Endothelial cell of umbilical vein (primary cell): ENCODE data around the gene SURF1. TPM values are rescaled to one million over a fixed set of nuclear protein-coding genes. Genes with fewer than 3 reads are reported as not detected.

Experiments used
- BruUV-seq: library from RNA; stranded (reverse); fragments of 400-500 nt; replicated peaks from 2 replicates; lab custom pipeline; 2021; lab: Mats Ljungman, UMichigan
- CTCF ChIA-PET: fragments of 300-600, 350-600 bp; sonication (Branson Sonifier 250); formaldehyde crosslinking; loops from one replicate; lab custom pipeline; 2021; ENCODE audit warnings: antibody characterized with exemption, inconsistent platforms; lab: Charles Lee
- POLR2A ChIA-PET: fragments of 300-600, 350-600 bp; sonication (Branson Sonifier 250); formaldehyde crosslinking; loops from one replicate; lab custom pipeline; 2021; ENCODE audit warnings: antibody characterized with exemption, inconsistent platforms; lab: Charles Lee
- DNase-seq: peaks from one replicate; pipeline ENCODE4 v3.0.0-alpha.2; 2011; ENCODE audit warnings: low read depth, low spot score
- FAIRE-seq: peaks from 2 replicates; lab custom pipeline; 2011; peaks lifted over from hg19 to GRCh38; lab: Jason Lieb, UNC
- H2AFZ ChIP-seq: 2 replicates; pipeline ENCODE4 v1.6.0; 2012; ENCODE audit warnings: low read depth, low read length, control low read depth, inconsistent platforms
- H3K27ac ChIP-seq: 2 replicates; pipeline ENCODE4 v1.5.1; 2011; ENCODE audit warnings: low read depth, mild to moderate bottlenecking, control low read depth, low read length, moderate library complexity; ENCODE audit not compliant: insufficient read depth
- H3K27me3 ChIP-seq, 2 experiments: 2 replicates each; pipeline versions ENCODE4 v1.6.0 to v1.6.1; 2011; ENCODE audit warnings: low read length in 2 of 2, mixed read lengths in 1 of 2; ENCODE audit not compliant: control insufficient read depth in 2 of 2, insufficient read depth in 2 of 2
- H3K36me3 ChIP-seq, 2 experiments: 2 replicates in 1 of 2; 3 replicates in 1 of 2; pipeline ENCODE4 v1.5.1; 2011; ENCODE audit warnings: low read length in 2 of 2, mild to moderate bottlenecking in 1 of 2, moderate library complexity in 1 of 2; ENCODE audit not compliant: control insufficient read depth in 2 of 2, insufficient read depth in 2 of 2; ENCODE audit errors: extremely low read depth in 1 of 2
- H3K4me1 ChIP-seq: 3 replicates; pipeline ENCODE4 v1.5.1; 2011; ENCODE audit warnings: mild to moderate bottlenecking, low read length; ENCODE audit not compliant: control insufficient read depth, insufficient read depth; ENCODE audit errors: extremely low read depth
- H3K4me2 ChIP-seq: 2 replicates; pipeline ENCODE4 v1.6.1; 2011; ENCODE audit warnings: low read length, control low read depth, mixed read lengths; ENCODE audit not compliant: insufficient read depth
- H3K4me3 ChIP-seq, 3 experiments: fragments of 200-600 bp in 1 of 3; sonication (generic), shearing (Covaris generic) in 1 of 3; replicated peaks in 1 of 3; 2 replicates each; pipeline ENCODE4 v1.5.1; 2011 to 2016; ENCODE audit warnings: control low read depth in 3 of 3, low read length in 3 of 3, mild to moderate bottlenecking in 2 of 3, inconsistent platforms in 1 of 3, low read depth in 1 of 3, moderate library complexity in 1 of 3; ENCODE audit not compliant: insufficient read depth in 1 of 3
- H3K79me2 ChIP-seq: 2 replicates; pipeline ENCODE4 v1.6.0; 2012; ENCODE audit warnings: low read length, inconsistent platforms; ENCODE audit not compliant: control insufficient read depth, insufficient read depth
- H3K9ac ChIP-seq: replicated peaks from 2 replicates; pipeline ENCODE3; 2011; ENCODE audit warnings: low read length, control low read depth; ENCODE audit not compliant: insufficient read depth; ENCODE audit errors: extremely low read depth
- H3K9me1 ChIP-seq: replicated peaks from 3 replicates; pipeline ENCODE4 v1.6.0; 2011; ENCODE audit warnings: mild to moderate bottlenecking, low read length; ENCODE audit not compliant: control insufficient read depth, insufficient read depth; ENCODE audit errors: extremely low read depth
- H3K9me3 ChIP-seq: replicated peaks from 2 replicates; pipeline ENCODE4 v1.5.1; 2012; ENCODE audit warnings: low read length, inconsistent platforms; ENCODE audit not compliant: control insufficient read depth, insufficient read depth
- H4K20me1 ChIP-seq: replicated peaks from 2 replicates; pipeline ENCODE3; 2011; ENCODE audit warnings: mild to moderate bottlenecking, low read length; ENCODE audit not compliant: control insufficient read depth, insufficient read depth; ENCODE audit errors: extremely low read depth
- EZH2 ChIP-seq: IDR thresholded peaks from 2 replicates; pipeline ENCODE4 v1.6.1; 2012; ENCODE audit warnings: borderline replicate concordance, low read depth, mild to moderate bottlenecking, moderate library complexity, low read length, inconsistent platforms; ENCODE audit not compliant: severe bottlenecking
- FOS ChIP-seq: IDR thresholded peaks from 2 replicates; pipeline ENCODE4 v1.6.1; 2011; ENCODE audit warnings: mild to moderate bottlenecking, low read length, moderate library complexity, borderline replicate concordance; ENCODE audit not compliant: insufficient read depth
- GATA2 ChIP-seq: IDR thresholded peaks from 2 replicates; pipeline ENCODE4 v1.7.0; 2011; ENCODE audit warnings: low read depth, mild to moderate bottlenecking, moderate library complexity, mixed read lengths, low read length; ENCODE audit not compliant: insufficient read length, insufficient read depth
- JUN ChIP-seq: IDR thresholded peaks from 2 replicates; pipeline ENCODE4 v1.6.1; 2011; ENCODE audit warnings: borderline replicate concordance, low read depth; ENCODE audit not compliant: insufficient read length, insufficient read depth
- MYC ChIP-seq: IDR thresholded peaks from one replicate; pipeline ENCODE4 v1.6.1; 2011; ENCODE audit warnings: mild to moderate bottlenecking, low read depth, low read length
- POLR2A ChIP-seq: IDR thresholded peaks from 2 replicates; pipeline ENCODE4 v1.6.1; 2012; ENCODE audit warnings: low read depth, mild to moderate bottlenecking, control low read depth, low read length
- POLR2AphosphoS5 ChIP-seq: IDR thresholded peaks from 2 replicates; pipeline ENCODE4 v1.6.1; 2012; ENCODE audit warnings: low read depth, mild to moderate bottlenecking, control low read depth, low read length, moderate library complexity; ENCODE audit not compliant: insufficient read depth
- dilution Hi-C: fragments of 300-500 bp; cut with MboI; formaldehyde crosslinking; loops from one replicate; pipeline ENCODE4 v1.15.0; 2019; ENCODE audit warnings: low sequenced_read_pairs; ENCODE audit not compliant: extremely low pct_ligation_motif_present
- intact Hi-C: fragments of 100-400 bp; cut with micrococcal nuclease; formaldehyde crosslinking; loops from one replicate; pipeline ENCODE4 v1.10.0; 2022
- polyA plus RNA-seq, 4 experiments: library from polyadenylated mRNA; depleted of rRNA in 3 of 4; stranded (reverse) in 3 of 4; unstranded in 1 of 4; fragments of >200 nt; gene quantifications; 2 replicates each; pipeline versions ENCODE4 v1.2.1 to v1.2.3, GENCODE V29; 2011 to 2012; ENCODE audit warnings: missing spikeins in 1 of 4
- total RNA-seq: library from RNA; stranded (reverse); gene quantifications from 2 replicates; pipeline ENCODE4 v1.2.3, GENCODE V29; 2021
- TF ChIP-seq, protein P1 (sequence below), 2 donors: IDR thresholded peaks; 1 replicate in 1 of 2; 2 replicates in 1 of 2; pipeline ENCODE4 v1.5.1; 2011; ENCODE audit warnings: low read length in 2 of 2, mild to moderate bottlenecking in 2 of 2, moderate library complexity in 2 of 2, control low read depth in 1 of 2, inconsistent platforms in 1 of 2, low read depth in 1 of 2; ENCODE audit not compliant: insufficient read depth in 1 of 2; ENCODE audit errors: extremely low read depth in 1 of 2
- TF ChIP-seq, protein P2 (sequence below): IDR thresholded peaks from 2 replicates; pipeline ENCODE4 v1.6.1; 2011; ENCODE audit not compliant: insufficient read depth, insufficient read length

SURF1 gene
- total and polyA plus RNA-seq, 2 donors (not counting 3 experiments of a cell fraction or from before 2014, with no cell fraction given): 22.8 to 27.1 TPM

DNA sequence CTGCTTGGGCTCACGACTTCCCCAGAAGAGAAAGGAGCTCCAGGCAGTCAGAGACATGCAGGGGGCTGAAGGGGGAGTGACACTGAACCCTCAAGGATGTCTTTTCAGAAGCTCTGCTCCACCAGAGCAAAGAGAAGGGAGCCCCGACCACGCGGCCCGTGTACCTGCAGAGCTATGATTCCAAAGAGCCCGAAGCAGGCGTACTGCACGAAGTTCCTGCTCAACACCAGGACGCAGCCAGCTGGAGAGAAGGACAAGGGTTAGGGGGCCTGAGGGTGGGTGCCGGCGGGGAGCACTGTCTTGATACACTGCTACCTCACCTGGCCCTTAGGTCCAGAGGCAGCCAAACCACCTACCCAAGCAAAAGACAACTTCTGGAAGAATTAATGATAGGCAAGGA, 10.1 kb upstream of the SURF1 start:
- dilution Hi-C loops (no loop called here), intact Hi-C loops (no loop called here)
- BruUV-seq: no TSS peak
- peaks cover 15% of the 10 kb centered on the region for H3K4me1 ChIP-seq
- no peak for FAIRE-seq
- H3K9me1 ChIP-seq: no peaks in the 10 kb centered on the region
- H3K36me3 ChIP-seq: peaks cover 32 to 68% of the 10 kb centered on the region in 2 experiments
- ChIA-PET CTCF (interaction anchor here (1.2 kb wide), 1 partner anchor 9 kb away, joined by 5 read pairs; the partner anchor contains the start of genes STKLD1 and SURF4), POLR2A (no interaction called here)
- peaks cover 67% of the 10 kb centered on the region for H3K79me2 ChIP-seq
- H3K4me3 ChIP-seq: no peak overlapping the region
- no peaks in the 10 kb centered on the region for H4K20me1 ChIP-seq
- no peak for DNase-seq
- TF ChIP-seq POLR2AphosphoS5 (no peak), EZH2 (no peak), MYC (no peak), POLR2A (no peak), JUN (no peak), GATA2 (no peak), FOS (no peak)
- TF ChIP-seq, protein P1, sequence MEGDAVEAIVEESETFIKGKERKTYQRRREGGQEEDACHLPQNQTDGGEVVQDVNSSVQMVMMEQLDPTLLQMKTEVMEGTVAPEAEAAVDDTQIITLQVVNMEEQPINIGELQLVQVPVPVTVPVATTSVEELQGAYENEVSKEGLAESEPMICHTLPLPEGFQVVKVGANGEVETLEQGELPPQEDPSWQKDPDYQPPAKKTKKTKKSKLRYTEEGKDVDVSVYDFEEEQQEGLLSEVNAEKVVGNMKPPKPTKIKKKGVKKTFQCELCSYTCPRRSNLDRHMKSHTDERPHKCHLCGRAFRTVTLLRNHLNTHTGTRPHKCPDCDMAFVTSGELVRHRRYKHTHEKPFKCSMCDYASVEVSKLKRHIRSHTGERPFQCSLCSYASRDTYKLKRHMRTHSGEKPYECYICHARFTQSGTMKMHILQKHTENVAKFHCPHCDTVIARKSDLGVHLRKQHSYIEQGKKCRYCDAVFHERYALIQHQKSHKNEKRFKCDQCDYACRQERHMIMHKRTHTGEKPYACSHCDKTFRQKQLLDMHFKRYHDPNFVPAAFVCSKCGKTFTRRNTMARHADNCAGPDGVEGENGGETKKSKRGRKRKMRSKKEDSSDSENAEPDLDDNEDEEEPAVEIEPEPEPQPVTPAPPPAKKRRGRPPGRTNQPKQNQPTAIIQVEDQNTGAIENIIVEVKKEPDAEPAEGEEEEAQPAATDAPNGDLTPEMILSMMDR (IDR thresholded peaks at IDR 0.05; ENCODE audit: extremely low read depth in 1 of 2, insufficient read depth in 1 of 2, low read depth in 1 of 2, low read length in 2 of 2): no peak
- TF ChIP-seq, protein P2, sequence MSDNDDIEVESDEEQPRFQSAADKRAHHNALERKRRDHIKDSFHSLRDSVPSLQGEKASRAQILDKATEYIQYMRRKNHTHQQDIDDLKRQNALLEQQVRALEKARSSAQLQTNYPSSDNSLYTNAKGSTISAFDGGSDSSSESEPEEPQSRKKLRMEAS: no peak
- no peak overlapping the region for H3K4me2 ChIP-seq
- H2AFZ ChIP-seq: no peak overlapping the region
- H3K27me3 ChIP-seq: no peaks in the 10 kb centered on the region
- H3K9ac ChIP-seq: no peak overlapping the region
- H3K9me3 ChIP-seq: no peaks in the 10 kb centered on the region
- H3K27ac ChIP-seq: no peak overlapping the region
